Spleen (tissue), 11 donors: ENCODE measurements around the gene FGGY. TPM values are rescaled to one million over a fixed set of nuclear protein-coding genes. Genes with fewer than 3 reads are reported as not detected.

Experiments
- DNase-seq: peaks from one replicate; pipeline ENCODE4 v3.0.0-alpha.2; 2020
- H3K27ac ChIP-seq, 8 donors: fragments of 200-600 bp; sonication (generic) in 7 of 8; 1 replicate in 4 of 8; 2 replicates in 4 of 8; pipeline versions ENCODE4 v1.5.0 to v1.8.0; 2016 to 2021; ENCODE audit warnings: inconsistent platforms in 4 of 8, mild to moderate bottlenecking in 4 of 8, moderate library complexity in 1 of 8
- H3K27me3 ChIP-seq, 7 donors: fragments of 200-600 bp; sonication (generic) in 6 of 7; replicated peaks in 1 of 7; 1 replicate in 4 of 7; 2 replicates in 3 of 7; pipeline versions ENCODE4 v1.5.0 to v1.8.0; 2016 to 2021; ENCODE audit warnings: inconsistent platforms in 3 of 7, mild to moderate bottlenecking in 1 of 7
- H3K36me3 ChIP-seq, 6 donors: fragments of 200-600 bp; sonication (generic) in 5 of 6; 1 replicate in 4 of 6; 2 replicates in 2 of 6; pipeline versions ENCODE4 v1.5.0 to v1.8.0; 2016 to 2021; ENCODE audit warnings: inconsistent platforms in 2 of 6
- H3K4me1 ChIP-seq, 6 donors: fragments of 200-600 bp; sonication (generic) in 5 of 6; 1 replicate in 3 of 6; 2 replicates in 3 of 6; pipeline versions ENCODE4 v1.5.0 to v1.8.0; 2016 to 2021; ENCODE audit warnings: inconsistent platforms in 3 of 6
- H3K4me3 ChIP-seq, 8 donors: fragments of 200-600 bp; sonication (generic) in 7 of 8; 1 replicate in 4 of 8; 2 replicates in 4 of 8; pipeline versions ENCODE4 v1.5.0 to v1.8.0; 2016 to 2021; ENCODE audit warnings: inconsistent platforms in 4 of 8, mild to moderate bottlenecking in 4 of 8, moderate library complexity in 2 of 8
- H3K9me3 ChIP-seq, 8 donors: fragments of 200-600 bp; sonication (generic) in 7 of 8; 1 replicate in 4 of 8; 2 replicates in 4 of 8; pipeline versions ENCODE4 v1.5.0 to v1.8.0; 2016 to 2021; ENCODE audit warnings: inconsistent platforms in 4 of 8
- CTCF ChIP-seq, 11 experiments: fragments of 200-600 bp in 7 of 11; fragments of 450-650 bp in 4 of 11; sonication (generic) in 4 of 11; IDR thresholded peaks in 8 of 11; conservative IDR thresholded peaks in 3 of 11; 1 replicate in 7 of 11; 2 replicates in 4 of 11; pipeline versions ENCODE4 v1.4.0 to v1.8.0; 2016 to 2021; ENCODE audit warnings: antibody characterized with exemption in 11 of 11, inconsistent platforms in 4 of 11, mild to moderate bottlenecking in 1 of 11
- POLR2A ChIP-seq, 3 donors: fragments of 450-650 bp; IDR thresholded peaks; one replicate each; pipeline ENCODE4 v1.5.1; 2017; ENCODE audit warnings: antibody characterized with exemption in 3 of 3, mild to moderate bottlenecking in 1 of 3
- POLR2AphosphoS5 ChIP-seq, 3 donors: sonication (generic); formaldehyde crosslinking; IDR thresholded peaks; one replicate each; pipeline ENCODE4 v1.5.1; 2017; ENCODE audit warnings: antibody characterized with exemption in 3 of 3
- WGBS, 5 donors: extraction: QIAGEN DNeasy Blood & Tissue Kit in 3 of 5; methylation state at CpG; one replicate each; pipeline versions ENCODE4 v1.1.5 to v1.1.7; 2013 to 2018; 5-methylcytosine and 5-hydroxymethylcytosine counted together
- intact Hi-C: fragments of 100-400 bp; cut with DNase I; formaldehyde crosslinking; loops from one replicate; pipeline ENCODE4 v1.15.0; 2023; ENCODE audit warnings: low total_unique reads
- polyA plus RNA-seq, 3 donors: library from polyadenylated mRNA; stranded (reverse); fragments of 200-250 nt; gene quantifications; one replicate each; pipeline ENCODE4 v1.2.1, GENCODE V29; 2013
- total RNA-seq, 7 donors: library from RNA; depleted of rRNA in 3 of 7; stranded (reverse); fragments of >200 nt in 3 of 7; fragmentation: NEBNext Ultra II Directional in 4 of 7; extraction: Animal tissue kit (Norgen Biotek cat#: 25700) in 4 of 7; gene quantifications; one replicate each; pipeline versions ENCODE4 v1.1.0 to v1.2.1, GENCODE V29; 2016 to 2021
- donor health status: healthy with polysubstance abuse.
- donor health status: DM: no; HTN: no; CAD: no; lungs with moderate emphysema.
- donor health status: DM: no; HTN: no; CAD: no.
- donor health status: Bipolar disorder and iron deficiency.
- donor health status: healthy.
- donor health status: DM: no; HTN: no; CAD: no.
- donor health status: DM: yes; HTN: yes; CAD: no.

The FGGY gene
- total and polyA plus RNA-seq, 10 donors: 1.7 to 27.8 (median 13.2) TPM

GRCh38 chr1:59560807-59561450 lies 264.0 kb downstream of the FGGY start:
- 70 to 87% (median 84%) methylated on average over 6 of the region's 6 CpGs for WGBS, 5 donors
- no peaks in the 10 kb centered on the region for H3K27me3 ChIP-seq
- H3K27ac ChIP-seq: no peak overlapping the region
- H3K9me3 ChIP-seq: peaks cover 0 to 34% (median 25%) of the 10 kb centered on the region in 8 donors
- TF ChIP-seq POLR2AphosphoS5 (IDR thresholded peaks at IDR 0.05): no peak
- TF ChIP-seq CTCF (IDR thresholded peaks at IDR 0.05 in 8 of 11, conservative IDR thresholded peaks at IDR 0.05 in 3 of 11): no peak
- no peak for TF ChIP-seq POLR2A (IDR thresholded peaks at IDR 0.05)
- peaks cover 0 to 22% (median 0%) of the 10 kb centered on the region in 6 donors for H3K36me3 ChIP-seq
- peaks cover 0 to 5% (median 0%) of the 10 kb centered on the region in 6 donors for H3K4me1 ChIP-seq
- no peak for DNase-seq
- H3K4me3 ChIP-seq: no peak overlapping the region
- intact Hi-C loops: no loop called here

- DNase-seq: no peak
- 74 to 100% (median 90%) methylated on average over 1 of the region's 1 CpG for WGBS, 5 donors
- peaks cover 0 to 14% (median 0%) of the 10 kb centered on the region in 6 donors for H3K36me3 ChIP-seq
- H3K4me1 ChIP-seq: peaks cover 0 to 5% (median 0%) of the 10 kb centered on the region in 6 donors
- intact Hi-C loops: no loop called here
- H3K27me3 ChIP-seq: no peaks in the 10 kb centered on the region
- TF ChIP-seq CTCF (IDR thresholded peaks at IDR 0.05 in 8 of 11, conservative IDR thresholded peaks at IDR 0.05 in 3 of 11): no peak
- TF ChIP-seq POLR2A (IDR thresholded peaks at IDR 0.05): no peak
- no peak for TF ChIP-seq POLR2AphosphoS5 (IDR thresholded peaks at IDR 0.05)
- H3K4me3 ChIP-seq: no peak overlapping the region
- no peak overlapping the region for H3K27ac ChIP-seq
- H3K9me3 ChIP-seq: peaks cover 0 to 31% (median 24%) of the 10 kb centered on the region in 8 donors
Observed at GRCh38 chr1:59561796-59562195, 264.9 kb downstream of the FGGY start.

GRCh38 chr1:59564192-59564891 lies 267.4 kb downstream of the FGGY start:
- Histone ChIP-seq H3K4me3 (no peak overlapping the region), H3K36me3 (no peaks in the 10 kb centered on the region), H3K9me3 (peaks cover 0 to 6% (median 1%) of the 10 kb centered on the region in 8 donors), H3K27ac (no peak overlapping the region), H3K27me3 (no peaks in the 10 kb centered on the region), H3K4me1 (peaks cover 0 to 12% (median 0%) of the 10 kb centered on the region in 6 donors)
- WGBS, 5 donors: 71 to 75% (median 71%) methylated on average over 6 of the region's 6 CpGs
- TF ChIP-seq POLR2A (IDR thresholded peaks at IDR 0.05): no peak
- no peak for TF ChIP-seq CTCF (IDR thresholded peaks at IDR 0.05 in 8 of 11, conservative IDR thresholded peaks at IDR 0.05 in 3 of 11)
- intact Hi-C loops: no loop called here
- no peak for DNase-seq
